ENCODE measurements around the gene KANK4. TPM values are rescaled to one million over a fixed set of nuclear protein-coding genes. Genes with fewer than 3 reads are reported as not detected.

KANK4 gene
- total and polyA plus RNA-seq, 12 donors: 0.04 to 0.61 (median 0.19) TPM

- no peak for ATAC-seq
- Histone ChIP-seq H3K4me3 (no peak overlapping the region), H3K27me3 (no peaks in the 10 kb centered on the region), H3K27ac (no peak overlapping the region), H3K4me1 (no peaks in the 10 kb centered on the region), H3K9me3 (peaks cover 0 to 3% (median 0%) of the 10 kb centered on the region in 11 donors), H3K36me3 (no peaks in the 10 kb centered on the region)
- TF ChIP-seq CTCF (IDR thresholded peaks at IDR 0.05): no peak
- no peak for DNase-seq
- intact Hi-C loops (cut with DNase I): no loop called here
- WGBS, 2 donors: 68 to 74% methylated on average over 13 of the region's 13 CpGs
These were observed 47.1 kb downstream of the KANK4 start for GRCh38 chr1:62271948-62272728.

- TF ChIP-seq CTCF (IDR thresholded peaks at IDR 0.05): no peak
- intact Hi-C loops (cut with DNase I): no loop called here
- 66 to 67% methylated on average over 7 of the region's 7 CpGs for WGBS, 2 donors
- Histone ChIP-seq H3K27ac (no peak overlapping the region), H3K4me1 (no peaks in the 10 kb centered on the region), H3K9me3 (no peaks in the 10 kb centered on the region), H3K36me3 (no peaks in the 10 kb centered on the region), H3K27me3 (no peaks in the 10 kb centered on the region), H3K4me3 (no peak overlapping the region)
- ATAC-seq (no peak), DNase-seq (no peak)
These were observed 48.1 kb downstream of the KANK4 start for GRCh38 chr1:62271134-62271533.

DNA sequence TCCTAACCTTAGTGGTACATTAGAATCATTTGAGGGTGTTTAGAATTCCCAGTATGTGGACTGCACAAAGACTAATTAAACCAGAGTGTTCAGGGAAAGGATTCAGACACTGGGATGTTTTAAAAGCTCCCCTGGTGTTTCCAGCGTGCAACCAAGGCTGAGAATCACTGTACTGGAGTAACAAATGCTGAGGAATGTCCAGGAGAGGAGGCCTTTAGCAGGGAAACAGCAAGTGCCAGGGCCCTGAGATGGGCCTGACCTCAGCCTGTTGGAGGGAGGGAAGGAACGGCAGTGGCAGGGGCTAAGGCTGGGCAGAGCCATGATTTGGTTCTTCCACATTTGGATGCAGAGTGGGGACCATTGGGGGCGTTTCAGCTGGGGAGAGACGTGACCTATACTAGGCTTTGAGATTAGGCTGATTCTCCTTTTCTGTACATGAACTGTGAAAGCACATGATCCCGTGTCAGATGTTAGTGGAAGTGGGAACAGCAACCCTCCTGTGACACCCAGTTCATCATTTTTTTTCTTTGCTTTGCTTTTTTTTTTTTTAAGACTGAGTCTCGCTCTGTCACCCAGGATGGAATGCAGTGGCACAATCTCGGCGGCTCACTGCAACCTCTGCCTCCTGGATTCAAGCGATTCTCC lies 49.3 kb downstream of the KANK4 start:
- H3K9me3 ChIP-seq: no peaks in the 10 kb centered on the region
- DNase-seq (no peak), ATAC-seq (no peak)
- no peak overlapping the region for H3K4me3 ChIP-seq
- 88 to 92% methylated on average over 9 of the region's 9 CpGs for WGBS, 2 donors
- no peak for TF ChIP-seq CTCF (IDR thresholded peaks at IDR 0.05)
- H3K36me3 ChIP-seq: no peaks in the 10 kb centered on the region
- no peaks in the 10 kb centered on the region for H3K4me1 ChIP-seq
- no peaks in the 10 kb centered on the region for H3K27me3 ChIP-seq
- intact Hi-C loops (cut with DNase I): no loop called here
- no peak overlapping the region for H3K27ac ChIP-seq

DNA sequence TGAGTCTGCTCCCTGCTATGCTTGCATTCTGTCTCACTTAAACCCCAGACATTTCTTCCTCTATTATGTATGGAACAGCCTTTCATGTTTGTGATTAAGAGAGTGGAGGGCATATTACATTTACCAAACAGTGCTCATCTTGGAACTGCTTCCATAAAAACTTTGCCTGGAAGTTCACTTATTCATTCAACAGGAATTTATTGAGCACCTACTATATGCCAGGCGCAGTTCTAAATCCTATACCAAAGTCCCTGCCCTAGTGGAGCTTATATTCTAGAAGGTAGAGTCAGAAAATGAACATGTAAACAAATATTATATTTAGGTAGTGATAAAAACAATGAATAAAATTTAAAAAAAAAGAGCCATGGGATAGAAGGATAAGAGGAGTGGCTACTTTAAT lies 49.8 kb downstream of the KANK4 start:
- Histone ChIP-seq H3K27ac (no peak overlapping the region), H3K36me3 (no peaks in the 10 kb centered on the region), H3K4me1 (no peaks in the 10 kb centered on the region), H3K9me3 (no peaks in the 10 kb centered on the region), H3K27me3 (no peaks in the 10 kb centered on the region), H3K4me3 (no peak overlapping the region)
- no peak for ATAC-seq
- TF ChIP-seq CTCF (IDR thresholded peaks at IDR 0.05): no peak
- 99 to 100% methylated on average over 1 of the region's 1 CpG for WGBS, 2 donors
- DNase-seq: no peak
- intact Hi-C loops (cut with DNase I): no loop called here
